Mucosa of stomach (tissue), 1 donor: ENCODE data around the gene PLGLB1.
"Not testable (repeated sequence)": the region's sequence is repeated elsewhere in the genome, so short reads cannot be mapped to it uniquely, and the experiment has no call there.

Experiments used
- H3K27me3 ChIP-seq: one replicate; pipeline ENCODE4 v1.7.0; 2013; ENCODE audit warnings: mild to moderate bottlenecking, low read length; ENCODE audit not compliant: control insufficient read depth, insufficient read depth
- H3K36me3 ChIP-seq: one replicate; pipeline ENCODE4 v1.7.0; 2013; ENCODE audit warnings: low read length; ENCODE audit not compliant: control insufficient read depth, insufficient read depth
- H3K4me1 ChIP-seq: one replicate; pipeline ENCODE4 v1.7.0; 2013; ENCODE audit warnings: mild to moderate bottlenecking, low read length; ENCODE audit not compliant: control insufficient read depth, insufficient read depth
- H3K4me3 ChIP-seq: one replicate; pipeline ENCODE4 v1.7.0; 2013; ENCODE audit warnings: low read length
- H3K9ac ChIP-seq: one replicate; pipeline ENCODE4 v1.7.0; 2013; ENCODE audit warnings: mild to moderate bottlenecking, low read length, moderate library complexity
- H3K9me3 ChIP-seq: one replicate; pipeline ENCODE4 v1.7.0; 2013; ENCODE audit warnings: mild to moderate bottlenecking, low read length, moderate library complexity; ENCODE audit not compliant: control insufficient read depth
- donor health status: Pancreatic carcinoma.

PLGLB1 gene

DNA sequence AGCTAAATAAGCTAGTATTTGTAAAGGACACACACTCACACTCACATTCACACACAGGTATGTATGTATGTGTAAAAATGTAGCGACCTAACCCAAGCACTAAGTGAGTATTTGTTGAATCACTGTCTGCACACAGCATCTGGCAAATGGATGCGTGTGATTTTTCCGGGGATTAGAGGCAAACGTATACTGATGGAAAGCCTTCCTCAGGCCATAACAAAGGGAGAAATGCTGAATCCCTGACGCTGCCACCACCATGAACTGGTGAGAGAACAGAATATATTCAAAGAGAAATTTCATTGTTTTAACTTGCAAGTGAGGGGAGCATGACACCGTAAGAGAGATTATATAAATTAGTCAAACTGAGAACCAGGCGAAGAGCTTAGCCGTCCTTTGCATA, 601 bp downstream of the PLGLB1 start:
- H3K4me1 ChIP-seq, H3K9ac ChIP-seq, H3K27me3 ChIP-seq, H3K9me3 ChIP-seq, H3K4me3 ChIP-seq, H3K36me3 ChIP-seq: not testable (repeated sequence)

DNA sequence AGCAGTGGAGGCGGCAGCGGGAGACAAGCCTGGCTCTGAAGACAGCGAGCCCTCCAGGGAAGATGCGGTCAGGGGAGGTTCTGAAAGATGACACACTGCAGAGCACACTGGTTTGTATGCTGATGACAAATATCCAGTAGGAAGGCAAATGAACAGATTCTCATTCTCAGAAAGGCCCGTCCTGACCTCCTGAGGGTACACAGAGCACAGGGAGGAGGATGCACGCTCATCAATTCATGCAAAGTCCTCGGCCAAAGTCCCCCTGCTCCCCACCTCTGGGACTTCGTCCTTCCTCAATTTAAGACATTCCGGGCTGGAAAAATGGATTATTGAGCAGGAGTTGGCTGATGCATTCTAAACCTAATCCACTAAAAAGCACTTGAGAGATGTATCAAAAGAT, 2.6 kb downstream of the PLGLB1 start:
- not testable (repeated sequence) for H3K4me1 ChIP-seq, H3K4me3 ChIP-seq, H3K9ac ChIP-seq, H3K36me3 ChIP-seq, H3K27me3 ChIP-seq, H3K9me3 ChIP-seq

DNA sequence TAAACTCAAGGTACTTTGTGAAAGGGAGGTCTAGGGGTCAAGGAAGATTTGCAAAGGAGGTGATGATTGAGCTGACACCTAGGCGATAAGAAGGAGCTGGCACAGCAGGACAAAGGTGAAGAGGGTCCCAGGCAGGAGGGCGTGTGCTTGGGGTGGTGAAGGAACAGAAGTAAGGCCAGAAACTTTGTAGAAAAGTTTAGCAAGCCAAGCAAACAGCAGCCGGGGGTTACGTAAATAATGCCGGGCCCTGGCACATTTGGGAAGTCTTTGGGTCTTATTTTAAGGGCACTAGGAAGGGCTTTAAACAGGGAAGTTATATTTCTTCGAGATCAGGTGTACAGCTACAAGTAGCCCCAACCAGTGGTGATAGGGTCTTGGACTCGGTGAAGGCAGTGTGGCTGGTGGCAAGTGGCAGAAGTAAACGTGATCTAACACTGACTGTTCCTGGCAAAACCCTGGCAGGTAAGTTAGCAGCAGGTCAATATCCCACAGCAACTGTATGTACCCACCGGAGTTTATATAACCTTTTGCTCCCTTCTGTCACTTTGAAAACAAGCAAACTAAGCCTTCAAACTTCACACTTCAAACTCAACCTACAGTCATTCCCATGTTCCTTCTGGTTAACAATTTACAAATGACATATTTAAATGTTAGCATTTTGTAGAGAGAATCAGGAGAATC, 7.0 kb downstream of the PLGLB1 start:
- H3K4me3 ChIP-seq, H3K36me3 ChIP-seq, H3K9me3 ChIP-seq, H3K4me1 ChIP-seq, H3K27me3 ChIP-seq, H3K9ac ChIP-seq: not testable (repeated sequence)

DNA sequence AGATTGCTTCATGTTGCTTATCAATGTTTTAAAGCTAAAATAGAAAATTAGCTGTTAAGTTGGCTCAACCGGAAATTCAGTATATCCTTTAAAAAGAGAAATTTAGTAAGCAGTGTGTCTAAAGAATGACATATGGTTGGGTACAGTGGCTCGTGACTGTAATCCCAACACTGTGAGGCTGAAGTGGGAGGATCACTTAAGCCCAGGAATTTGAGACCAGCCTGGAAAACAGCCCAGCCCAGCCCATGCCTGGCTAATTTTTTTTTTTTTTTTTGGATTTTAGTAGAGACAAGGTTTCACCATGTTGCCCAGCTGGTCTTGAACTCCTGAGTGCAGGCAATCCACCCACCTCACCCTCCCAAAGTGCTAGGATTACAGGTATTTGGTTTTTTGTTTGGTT, 17.2 kb downstream of the PLGLB1 start:
- not testable (repeated sequence) for H3K36me3 ChIP-seq, H3K27me3 ChIP-seq, H3K9me3 ChIP-seq

More for the DNA sequence above, 17.2 kb downstream of the PLGLB1 start:
- not testable (repeated sequence) for H3K9ac ChIP-seq, H3K4me1 ChIP-seq, H3K4me3 ChIP-seq
